B cell (primary cell): ENCODE measurements around the gene PPARG. TPM values are rescaled to one million over a fixed set of nuclear protein-coding genes. Genes with fewer than 3 reads are reported as not detected.

Source experiments
- ATAC-seq: fragments of 200-7000 bp; cut with Tn5 transposase; one replicate; pipeline ENCODE4 v1.10.0; 2021; ENCODE audit warnings: low read depth, mild to moderate bottlenecking, moderate number of reproducible peaks, moderate library complexity
- CTCF ChIA-PET: fragments of 350-600 bp; sonication (Branson Sonifier 250); formaldehyde crosslinking; loops from one replicate; lab custom pipeline; 2021; ENCODE audit warnings: antibody characterized with exemption, inconsistent platforms; lab: Charles Lee
- POLR2A ChIA-PET: fragments of 350-600 bp; sonication (Branson Sonifier 250); formaldehyde crosslinking; loops from one replicate; lab custom pipeline; 2021; ENCODE audit warnings: antibody characterized with exemption; lab: Charles Lee
- DNase-seq: peaks from one replicate; pipeline ENCODE4 v3.0.0; 2013
- H2AFZ ChIP-seq: 2 replicates; pipeline ENCODE4 v1.6.1; 2012; ENCODE audit warnings: mild to moderate bottlenecking, low read depth, low read length; ENCODE audit not compliant: insufficient read depth, poor library complexity, severe bottlenecking
- H3K27ac ChIP-seq, 2 donors: 1 replicate in 1 of 2; 2 replicates in 1 of 2; pipeline ENCODE4 v1.5.1; 2012 to 2013; ENCODE audit warnings: low read length in 2 of 2, mild to moderate bottlenecking in 2 of 2, moderate library complexity in 1 of 2
- H3K27me3 ChIP-seq, 4 experiments: fragments of 200-600 bp in 1 of 4; sonication (generic) in 1 of 4; replicated peaks in 1 of 4; 1 replicate in 2 of 4; 2 replicates in 2 of 4; pipeline versions ENCODE4 v1.6.1 to v1.7.0; 2013 to 2016; ENCODE audit warnings: low read length in 3 of 4, mild to moderate bottlenecking in 2 of 4, mixed read lengths in 1 of 4, moderate library complexity in 1 of 4; ENCODE audit not compliant: insufficient read depth in 4 of 4, control insufficient read depth in 3 of 4; ENCODE audit errors: control extremely low read depth in 1 of 4
- H3K36me3 ChIP-seq, 2 experiments: replicated peaks in 1 of 2; 1 replicate in 1 of 2; 2 replicates in 1 of 2; pipeline versions ENCODE4 v1.6.1 to v1.7.1; 2013; ENCODE audit warnings: low read length in 1 of 2; ENCODE audit not compliant: insufficient read depth in 2 of 2, control insufficient read depth in 1 of 2; ENCODE audit errors: control extremely low read depth in 1 of 2, extremely low read depth in 1 of 2
- H3K4me1 ChIP-seq, 2 donors: fragments of 200-600 bp in 1 of 2; sonication (generic) in 1 of 2; 1 replicate in 1 of 2; 2 replicates in 1 of 2; pipeline versions ENCODE4 v1.5.1 to v1.6.1; 2013 to 2017; ENCODE audit warnings: low read length in 2 of 2; ENCODE audit not compliant: control insufficient read depth in 2 of 2, insufficient read depth in 2 of 2
- H3K4me2 ChIP-seq: replicated peaks from 2 replicates; pipeline ENCODE3; 2012; ENCODE audit warnings: mild to moderate bottlenecking, low read depth, low read length; ENCODE audit not compliant: poor library complexity, severe bottlenecking
- H3K4me3 ChIP-seq, 5 experiments: fragments of 200-600 bp in 1 of 5; sonication (generic) in 1 of 5; 1 replicate in 3 of 5; 2 replicates in 2 of 5; pipeline versions ENCODE4 v1.5.1 to v1.7.0; 2011 to 2016; ENCODE audit warnings: low read length in 4 of 5, mild to moderate bottlenecking in 4 of 5, low read depth in 2 of 5, control low read depth in 1 of 5, moderate library complexity in 1 of 5; ENCODE audit not compliant: insufficient read depth in 1 of 5; ENCODE audit errors: control extremely low read depth in 1 of 5, extremely low read depth in 1 of 5
- H3K79me2 ChIP-seq: fragments of 200-600 bp; sonication (generic); one replicate; pipeline ENCODE4 v1.6.0; 2016; ENCODE audit warnings: low read length; ENCODE audit not compliant: control insufficient read depth, insufficient read depth
- H3K9ac ChIP-seq: fragments of 200-600 bp; sonication (generic); 2 replicates; pipeline ENCODE4 v1.6.1; 2017; ENCODE audit warnings: mild to moderate bottlenecking, low read length, moderate library complexity
- H3K9me3 ChIP-seq, 3 donors: one replicate each; pipeline versions ENCODE4 v1.6.1 to v1.7.1; 2013; ENCODE audit warnings: low read length in 2 of 3; ENCODE audit not compliant: control insufficient read depth in 2 of 3, insufficient read depth in 1 of 3; ENCODE audit errors: control extremely low read depth in 1 of 3
- H4K20me1 ChIP-seq: 2 replicates; pipeline ENCODE4 v1.6.0; 2012; ENCODE audit warnings: mild to moderate bottlenecking, low read length; ENCODE audit not compliant: insufficient read depth, control insufficient read depth, poor library complexity, severe bottlenecking
- H3K27ac Mint-ChIP-seq: one replicate; pipeline ENCODE4 v1.8.0; 2021; ENCODE audit warnings: mixed read lengths
- H3K27me3 Mint-ChIP-seq: one replicate; pipeline ENCODE4 v1.8.0; 2021; ENCODE audit warnings: mixed read lengths
- H3K4me1 Mint-ChIP-seq: one replicate; pipeline ENCODE4 v1.8.0; 2021; ENCODE audit warnings: mixed read lengths
- H3K4me3 Mint-ChIP-seq: one replicate; pipeline ENCODE4 v1.8.0; 2021; ENCODE audit warnings: mixed read lengths
- H3K9me3 Mint-ChIP-seq: one replicate; pipeline ENCODE4 v1.8.0; 2022; ENCODE audit warnings: mixed read lengths; ENCODE audit not compliant: insufficient read depth
- CTCF ChIP-seq: fragments of 200-600 bp; IDR thresholded peaks from one replicate; pipeline ENCODE4 v1.8.0; 2022; ENCODE audit warnings: antibody characterized with exemption, mild to moderate bottlenecking
- EZH2 ChIP-seq: IDR thresholded peaks from 2 replicates; pipeline ENCODE4 v1.6.1; 2012; ENCODE audit warnings: borderline replicate concordance, low read depth, mild to moderate bottlenecking, moderate library complexity, low read length; ENCODE audit not compliant: insufficient read depth, poor library complexity, severe bottlenecking
- WGBS: methylation state at CpG from one replicate; pipeline ENCODE4 v1.1.5; 2013; ENCODE audit warnings: missing lambda C conversion rate; ENCODE audit not compliant: insufficient coverage; 5-methylcytosine and 5-hydroxymethylcytosine counted together
- intact Hi-C: fragments of 100-400 bp; cut with micrococcal nuclease; formaldehyde crosslinking; loops from one replicate; pipeline ENCODE4 v1.10.0; 2022
- polyA plus RNA-seq: library from polyadenylated mRNA; depleted of rRNA; stranded (reverse); fragments of >200 nt; gene quantifications from 2 replicates; pipeline ENCODE4 v1.2.3, GENCODE V29; 2012
- total RNA-seq, 2 donors: library from RNA; stranded (reverse); fragments of 120-200 nt in 1 of 2; gene quantifications; 1 replicate in 1 of 2; 2 replicates in 1 of 2; pipeline versions ENCODE4 v1.2.3 to v1.2.4, GENCODE V29; 2013 to 2022

PPARG gene
- total and polyA plus RNA-seq, 2 donors (not counting 1 experiment from before 2014, with no cell fraction given), result 0.12 to 0.44 TPM

GRCh38 chr3:12437221-12437605 lies 148.3 kb downstream of the PPARG start:
- H3K27me3 ChIP-seq, result peaks cover 0 to 8% (median 0%) of the 10 kb centered on the region in 4 experiments
- Mint-ChIP-seq H3K4me3 (no peak overlapping the region), H3K9me3 (no peaks in the 10 kb centered on the region), H3K4me1 (no peaks in the 10 kb centered on the region), H3K27ac (no peak overlapping the region), H3K27me3 (peaks cover 18% of the 10 kb centered on the region)
- H3K36me3 ChIP-seq, result no peaks in the 10 kb centered on the region
- no peak overlapping the region for H3K4me3 ChIP-seq
- intact Hi-C loops, result no loop called here
- no peaks in the 10 kb centered on the region for H3K79me2 ChIP-seq
- no peak overlapping the region for H3K27ac ChIP-seq
- no peak overlapping the region for H3K4me2 ChIP-seq
- no peaks in the 10 kb centered on the region for H4K20me1 ChIP-seq
- H3K9ac ChIP-seq, result no peak overlapping the region
- ChIA-PET CTCF (no interaction called here), POLR2A (no interaction called here)
- H2AFZ ChIP-seq, result no peak overlapping the region
- no peak for TF ChIP-seq CTCF
- TF ChIP-seq EZH2, result no peak
- ATAC-seq, result no peak
- no peak for DNase-seq
- H3K9me3 ChIP-seq, result no peaks in the 10 kb centered on the region
- H3K4me1 ChIP-seq, result no peaks in the 10 kb centered on the region
- 100% methylated on average over 2 of the region's 6 CpGs for WGBS

- Histone ChIP-seq H3K79me2 (no peaks in the 10 kb centered on the region), H3K4me2 (no peak overlapping the region), H3K36me3 (no peaks in the 10 kb centered on the region), H3K27ac (no peak overlapping the region), H3K9me3 (no peaks in the 10 kb centered on the region), H3K27me3 (peaks cover 0 to 8% (median 0%) of the 10 kb centered on the region in 4 experiments), H3K4me1 (no peaks in the 10 kb centered on the region), H4K20me1 (no peaks in the 10 kb centered on the region), H3K9ac (no peak overlapping the region), H2AFZ (no peak overlapping the region), H3K4me3 (no peak overlapping the region)
- no peak for ATAC-seq
- ChIA-PET POLR2A (no interaction called here), CTCF (no interaction called here)
- intact Hi-C loops, result no loop called here
- Mint-ChIP-seq H3K9me3 (no peaks in the 10 kb centered on the region), H3K4me3 (no peak overlapping the region), H3K27me3 (peaks cover 17% of the 10 kb centered on the region), H3K4me1 (no peaks in the 10 kb centered on the region), H3K27ac (no peak overlapping the region)
- no peak for DNase-seq
- 95% methylated on average over 13 of the region's 13 CpGs for WGBS
- TF ChIP-seq CTCF (no peak), EZH2 (no peak)
Observed at GRCh38 chr3:12437861-12438260, 149.0 kb downstream of the PPARG start.
